SU-DHL-6 (cell line): Measurements from ENCODE around the gene SLX4.

ENCODE experiments used
- H2AFZ ChIP-seq: fragments of 200-600 bp; sonication (generic); 2 replicates; pipeline ENCODE4 v1.6.1; 2014; ENCODE audit warnings: low read depth, mild to moderate bottlenecking, moderate library complexity, mixed read lengths, antibody characterized with exemption, low read length; ENCODE audit not compliant: severe bottlenecking
- H3F3A ChIP-seq: fragments of 200-600 bp; shearing (Covaris generic); 2 replicates; pipeline ENCODE4 v1.6.0; 2016; ENCODE audit warnings: antibody characterized with exemption, mild to moderate bottlenecking; ENCODE audit not compliant: insufficient read depth
- H3K27ac ChIP-seq: fragments of 200-600 bp; sonication (generic); 2 replicates; pipeline ENCODE4 v1.5.1; 2016; ENCODE audit warnings: low read depth, mild to moderate bottlenecking, low read length, moderate library complexity, mixed read lengths
- H3K27me3 ChIP-seq: fragments of 200-600 bp; sonication (generic), shearing (Covaris generic); 2 replicates; pipeline ENCODE4 v1.6.0; 2014; ENCODE audit warnings: mild to moderate bottlenecking, low read length
- H3K36me3 ChIP-seq: fragments of 200-600 bp; sonication (generic); 2 replicates; pipeline ENCODE4 v1.6.1; 2014; ENCODE audit warnings: mild to moderate bottlenecking, low read length, mixed read lengths
- H3K4me2 ChIP-seq: fragments of 300-600, 200-600 bp; shearing (Covaris generic), sonication (generic); 2 replicates; pipeline ENCODE4 v1.6.0; 2014; ENCODE audit warnings: low read length, low read depth, mild to moderate bottlenecking; ENCODE audit not compliant: poor library complexity, severe bottlenecking
- H3K4me3 ChIP-seq: fragments of 200-600 bp; sonication (generic); 2 replicates; pipeline ENCODE4 v1.5.1; 2014; ENCODE audit warnings: antibody characterized with exemption, low read length, mild to moderate bottlenecking, mixed read lengths; ENCODE audit not compliant: insufficient read depth, poor library complexity, severe bottlenecking
- H3K79me2 ChIP-seq: fragments of 200-600 bp; sonication (generic); 2 replicates; pipeline ENCODE4 v1.6.1; 2014; ENCODE audit warnings: mild to moderate bottlenecking, low read length, moderate library complexity; ENCODE audit not compliant: insufficient read depth
- H3K9ac ChIP-seq: fragments of 200-600 bp; sonication (generic); 2 replicates; pipeline ENCODE4 v1.7.0; 2014; ENCODE audit warnings: mild to moderate bottlenecking, low read length
- H3K9me2 ChIP-seq: fragments of 200-600 bp; sonication (generic); replicated peaks from 2 replicates; pipeline ENCODE4 v1.6.1; 2014; ENCODE audit warnings: low read length; ENCODE audit not compliant: insufficient read depth
- H3K9me3 ChIP-seq: fragments of 200-600 bp; sonication (generic); 2 replicates; pipeline ENCODE4 v1.6.1; 2014; ENCODE audit warnings: low read length, mixed read lengths; ENCODE audit not compliant: insufficient read depth
- H4K20me1 ChIP-seq: fragments of 200-600 bp; sonication (generic); 2 replicates; pipeline ENCODE4 v1.6.1; 2014; ENCODE audit warnings: low read depth, mild to moderate bottlenecking, antibody characterized with exemption, low read length, moderate library complexity, mixed read lengths
- EZH2phosphoT487 ChIP-seq: fragments of 200-600 bp; sonication (generic), shearing (Covaris generic); conservative IDR thresholded peaks from 2 replicates; pipeline ENCODE4 v1.6.1; 2018; ENCODE audit warnings: mild to moderate bottlenecking, antibody characterized with exemption, low read length, moderate library complexity, mixed read lengths
- TF ChIP-seq, protein P1 (sequence below): fragments of 200-600 bp; sonication (generic); IDR thresholded peaks from one replicate; pipeline ENCODE4 v1.5.1; 2017; ENCODE audit warnings: antibody characterized with exemption, mild to moderate bottlenecking, low read length, moderate library complexity; ENCODE audit not compliant: insufficient read depth, poor library complexity, severe bottlenecking

Gene SLX4

GRCh38 chr16:3597676-3598075 lies 13.7 kb downstream of the SLX4 start:
- TF ChIP-seq, protein P1, sequence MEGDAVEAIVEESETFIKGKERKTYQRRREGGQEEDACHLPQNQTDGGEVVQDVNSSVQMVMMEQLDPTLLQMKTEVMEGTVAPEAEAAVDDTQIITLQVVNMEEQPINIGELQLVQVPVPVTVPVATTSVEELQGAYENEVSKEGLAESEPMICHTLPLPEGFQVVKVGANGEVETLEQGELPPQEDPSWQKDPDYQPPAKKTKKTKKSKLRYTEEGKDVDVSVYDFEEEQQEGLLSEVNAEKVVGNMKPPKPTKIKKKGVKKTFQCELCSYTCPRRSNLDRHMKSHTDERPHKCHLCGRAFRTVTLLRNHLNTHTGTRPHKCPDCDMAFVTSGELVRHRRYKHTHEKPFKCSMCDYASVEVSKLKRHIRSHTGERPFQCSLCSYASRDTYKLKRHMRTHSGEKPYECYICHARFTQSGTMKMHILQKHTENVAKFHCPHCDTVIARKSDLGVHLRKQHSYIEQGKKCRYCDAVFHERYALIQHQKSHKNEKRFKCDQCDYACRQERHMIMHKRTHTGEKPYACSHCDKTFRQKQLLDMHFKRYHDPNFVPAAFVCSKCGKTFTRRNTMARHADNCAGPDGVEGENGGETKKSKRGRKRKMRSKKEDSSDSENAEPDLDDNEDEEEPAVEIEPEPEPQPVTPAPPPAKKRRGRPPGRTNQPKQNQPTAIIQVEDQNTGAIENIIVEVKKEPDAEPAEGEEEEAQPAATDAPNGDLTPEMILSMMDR: no peak
- no peak for TF ChIP-seq EZH2phosphoT487
- H3F3A ChIP-seq: no peaks in the 10 kb centered on the region
- no peaks in the 10 kb centered on the region for H4K20me1 ChIP-seq
- no peak overlapping the region for H2AFZ ChIP-seq
- H3K9ac ChIP-seq: no peak overlapping the region
- H3K9me3 ChIP-seq: peaks cover 4% of the 10 kb centered on the region; the same call in 1 of the 2 replicates
- no peaks in the 10 kb centered on the region for H3K9me2 ChIP-seq
- peaks cover 21% of the 10 kb centered on the region for H3K36me3 ChIP-seq
- H3K79me2 ChIP-seq: no peaks in the 10 kb centered on the region
- H3K4me2 ChIP-seq: no peak overlapping the region
- no peak overlapping the region for H3K4me3 ChIP-seq
- no peaks in the 10 kb centered on the region for H3K27me3 ChIP-seq
- H3K27ac ChIP-seq: no peak overlapping the region

DNA sequence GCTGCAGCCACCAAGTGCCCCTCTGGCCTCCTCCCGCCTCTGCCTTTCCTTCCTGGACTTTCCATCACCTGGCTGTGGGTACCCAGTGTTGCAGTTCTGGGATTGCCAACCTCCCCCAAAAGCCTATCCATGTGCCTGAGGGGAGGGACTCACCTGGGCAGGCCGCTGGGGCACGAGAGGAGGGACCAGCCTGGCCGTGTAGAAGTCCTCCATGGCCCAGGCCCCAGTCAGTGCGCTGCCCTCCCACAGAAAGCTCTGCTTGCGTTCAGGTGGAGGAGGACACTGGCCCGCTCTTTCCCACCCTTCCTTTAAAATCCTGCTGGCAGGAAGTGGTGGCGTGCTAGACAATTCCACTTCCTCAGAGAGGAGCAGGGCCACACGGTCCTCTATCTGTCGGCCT lies 14.2 kb downstream of the SLX4 start:
- Histone ChIP-seq H3K9me2 (no peaks in the 10 kb centered on the region), H3K9ac (no peak overlapping the region), H4K20me1 (no peaks in the 10 kb centered on the region), H3K27me3 (no peaks in the 10 kb centered on the region), H3K36me3 (peaks cover 21% of the 10 kb centered on the region), H3K79me2 (no peaks in the 10 kb centered on the region), H3K4me3 (no peak overlapping the region), H3K4me2 (no peak overlapping the region), H3F3A (no peaks in the 10 kb centered on the region), H2AFZ (no peak overlapping the region), H3K9me3 (peaks cover 4% of the 10 kb centered on the region; the same call in 1 of the 2 replicates), H3K27ac (no peak overlapping the region)
- TF ChIP-seq EZH2phosphoT487: no peak
- TF ChIP-seq, protein P1: no peak

DNA sequence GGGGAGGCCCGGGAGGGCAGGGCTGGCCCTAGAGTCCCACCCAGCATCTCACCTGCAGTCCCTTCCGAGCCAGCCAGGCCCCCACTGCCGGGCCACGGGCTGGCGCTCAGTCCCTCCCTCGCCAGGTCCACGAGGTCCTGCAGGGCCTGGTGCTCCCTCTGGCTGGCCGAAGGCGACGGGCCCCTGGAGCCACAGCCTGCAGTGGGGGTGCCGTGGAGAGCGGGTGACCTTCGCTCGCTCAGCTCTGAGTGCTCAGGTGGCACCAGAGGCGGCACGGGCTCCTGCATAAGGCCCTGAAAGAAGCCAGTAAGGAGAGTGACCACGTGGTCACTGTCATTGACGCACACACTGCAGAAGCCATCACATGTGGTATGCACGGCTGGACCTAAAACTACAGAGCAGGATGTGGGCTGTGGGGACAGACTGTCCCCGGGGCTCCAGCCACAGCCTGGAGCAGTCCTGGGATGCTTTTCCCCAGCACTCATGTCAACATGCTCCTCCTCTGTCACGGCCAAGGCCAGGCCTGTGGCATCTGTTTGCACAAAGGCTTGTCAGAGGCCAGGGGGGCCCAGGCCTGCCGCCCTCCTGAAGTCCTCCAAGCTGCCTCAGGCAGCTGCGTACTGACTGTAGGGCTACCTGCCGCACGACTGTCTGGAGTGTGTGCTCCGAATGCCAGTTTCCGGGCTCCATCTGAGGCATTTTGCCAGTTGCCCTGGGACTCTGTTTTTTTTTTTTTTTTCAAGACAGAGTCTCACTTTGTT lies 15.1 kb downstream of the SLX4 start:
- H3K4me3 ChIP-seq: no peak overlapping the region
- no peaks in the 10 kb centered on the region for H3K27me3 ChIP-seq
- H3K4me2 ChIP-seq: no peak overlapping the region
- H3K27ac ChIP-seq: no peak overlapping the region
- H3K9me2 ChIP-seq: no peaks in the 10 kb centered on the region
- H3K9me3 ChIP-seq: peaks cover 4% of the 10 kb centered on the region; the same call in 1 of the 2 replicates
- H4K20me1 ChIP-seq: no peaks in the 10 kb centered on the region
- no peak overlapping the region for H2AFZ ChIP-seq
- no peaks in the 10 kb centered on the region for H3F3A ChIP-seq
- H3K79me2 ChIP-seq: no peaks in the 10 kb centered on the region
- H3K36me3 ChIP-seq: peaks cover 16% of the 10 kb centered on the region
- TF ChIP-seq, protein P1: no peak
- TF ChIP-seq EZH2phosphoT487: no peak
- H3K9ac ChIP-seq: no peak overlapping the region
